C4-2B (cell line): Measurements from ENCODE around the gene CCDC127.

Source experiments
- H3K27ac ChIP-seq: fragments of 450-650 bp; 2 replicates; pipeline ENCODE4 v1.5.1; 2017
- ZFX ChIP-seq: fragments of 450-650 bp; IDR thresholded peaks from 2 replicates; pipeline ENCODE4 v1.6.1; 2017
- TF ChIP-seq, protein P1 (sequence below): fragments of 450-650 bp; conservative IDR thresholded peaks from 2 replicates; pipeline ENCODE4 v1.5.1; 2017; ENCODE audit warnings: mild to moderate bottlenecking

Gene CCDC127

GRCh38 chr5:194102-194501 is 23.9 kb downstream of the CCDC127 start:
- H3K27ac ChIP-seq = no peak overlapping the region
- TF ChIP-seq ZFX = no peak
- TF ChIP-seq, protein P1, sequence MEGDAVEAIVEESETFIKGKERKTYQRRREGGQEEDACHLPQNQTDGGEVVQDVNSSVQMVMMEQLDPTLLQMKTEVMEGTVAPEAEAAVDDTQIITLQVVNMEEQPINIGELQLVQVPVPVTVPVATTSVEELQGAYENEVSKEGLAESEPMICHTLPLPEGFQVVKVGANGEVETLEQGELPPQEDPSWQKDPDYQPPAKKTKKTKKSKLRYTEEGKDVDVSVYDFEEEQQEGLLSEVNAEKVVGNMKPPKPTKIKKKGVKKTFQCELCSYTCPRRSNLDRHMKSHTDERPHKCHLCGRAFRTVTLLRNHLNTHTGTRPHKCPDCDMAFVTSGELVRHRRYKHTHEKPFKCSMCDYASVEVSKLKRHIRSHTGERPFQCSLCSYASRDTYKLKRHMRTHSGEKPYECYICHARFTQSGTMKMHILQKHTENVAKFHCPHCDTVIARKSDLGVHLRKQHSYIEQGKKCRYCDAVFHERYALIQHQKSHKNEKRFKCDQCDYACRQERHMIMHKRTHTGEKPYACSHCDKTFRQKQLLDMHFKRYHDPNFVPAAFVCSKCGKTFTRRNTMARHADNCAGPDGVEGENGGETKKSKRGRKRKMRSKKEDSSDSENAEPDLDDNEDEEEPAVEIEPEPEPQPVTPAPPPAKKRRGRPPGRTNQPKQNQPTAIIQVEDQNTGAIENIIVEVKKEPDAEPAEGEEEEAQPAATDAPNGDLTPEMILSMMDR = no peak

GRCh38 chr5:192970-193831 is 24.8 kb downstream of the CCDC127 start:
- TF ChIP-seq, protein P1 = no peak
- no peak for TF ChIP-seq ZFX
- H3K27ac ChIP-seq = no peak overlapping the region

DNA sequence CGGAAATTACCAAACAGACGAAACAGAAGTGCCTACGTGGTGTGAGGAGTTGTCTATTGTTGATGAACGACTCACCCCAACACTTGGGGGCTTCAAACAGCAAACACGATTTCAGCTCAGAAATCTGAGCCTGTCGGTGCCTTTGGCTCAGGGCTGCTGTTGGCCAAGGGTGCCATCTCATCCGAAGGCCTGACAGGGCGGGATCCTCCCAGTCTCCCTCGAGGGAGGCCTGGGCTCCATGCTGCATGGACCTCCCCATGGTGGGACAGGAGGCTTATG is 25.3 kb downstream of the CCDC127 start:
- TF ChIP-seq ZFX = no peak
- TF ChIP-seq, protein P1 = no peak
- H3K27ac ChIP-seq = no peak overlapping the region

DNA sequence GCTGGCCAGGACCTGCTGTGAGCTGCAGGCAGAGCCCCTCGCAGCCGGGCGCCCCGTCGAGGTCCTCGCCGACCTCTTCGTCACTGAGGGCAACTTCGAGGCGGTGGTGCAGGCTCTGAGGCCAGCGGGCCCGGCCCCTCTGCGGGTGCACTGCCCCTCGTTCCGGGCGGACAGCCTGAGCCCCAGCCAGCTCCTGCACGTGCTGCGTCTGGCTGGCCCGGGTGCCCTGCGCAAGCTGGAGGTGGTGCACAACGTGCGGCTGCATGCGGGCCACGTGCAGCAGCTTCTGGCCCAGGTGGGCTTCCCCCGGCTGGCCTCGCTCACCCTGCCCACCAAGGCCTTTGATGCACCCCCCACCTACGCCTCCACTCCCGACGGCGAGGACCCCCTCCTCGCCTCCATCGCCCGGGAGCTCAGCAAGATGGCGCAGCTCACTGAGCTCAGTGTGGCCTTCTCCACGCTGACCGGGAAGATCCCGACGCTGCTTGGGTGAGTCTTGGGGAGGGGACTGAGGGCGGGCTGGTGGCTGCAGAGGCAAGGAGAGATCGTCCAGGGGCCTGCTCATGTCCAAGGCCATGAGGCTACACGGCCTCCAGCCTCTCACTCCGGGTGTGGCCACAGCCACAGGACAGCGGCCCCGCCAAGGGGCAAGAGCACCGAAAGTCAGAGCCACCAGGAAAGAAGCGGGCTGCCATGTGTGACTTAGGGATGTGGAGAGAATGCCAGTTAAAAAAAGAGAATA is 25.8 kb downstream of the CCDC127 start:
- H3K27ac ChIP-seq = peak overlapping the region; percentile 62
- TF ChIP-seq, protein P1 = no peak
- no peak for TF ChIP-seq ZFX

DNA sequence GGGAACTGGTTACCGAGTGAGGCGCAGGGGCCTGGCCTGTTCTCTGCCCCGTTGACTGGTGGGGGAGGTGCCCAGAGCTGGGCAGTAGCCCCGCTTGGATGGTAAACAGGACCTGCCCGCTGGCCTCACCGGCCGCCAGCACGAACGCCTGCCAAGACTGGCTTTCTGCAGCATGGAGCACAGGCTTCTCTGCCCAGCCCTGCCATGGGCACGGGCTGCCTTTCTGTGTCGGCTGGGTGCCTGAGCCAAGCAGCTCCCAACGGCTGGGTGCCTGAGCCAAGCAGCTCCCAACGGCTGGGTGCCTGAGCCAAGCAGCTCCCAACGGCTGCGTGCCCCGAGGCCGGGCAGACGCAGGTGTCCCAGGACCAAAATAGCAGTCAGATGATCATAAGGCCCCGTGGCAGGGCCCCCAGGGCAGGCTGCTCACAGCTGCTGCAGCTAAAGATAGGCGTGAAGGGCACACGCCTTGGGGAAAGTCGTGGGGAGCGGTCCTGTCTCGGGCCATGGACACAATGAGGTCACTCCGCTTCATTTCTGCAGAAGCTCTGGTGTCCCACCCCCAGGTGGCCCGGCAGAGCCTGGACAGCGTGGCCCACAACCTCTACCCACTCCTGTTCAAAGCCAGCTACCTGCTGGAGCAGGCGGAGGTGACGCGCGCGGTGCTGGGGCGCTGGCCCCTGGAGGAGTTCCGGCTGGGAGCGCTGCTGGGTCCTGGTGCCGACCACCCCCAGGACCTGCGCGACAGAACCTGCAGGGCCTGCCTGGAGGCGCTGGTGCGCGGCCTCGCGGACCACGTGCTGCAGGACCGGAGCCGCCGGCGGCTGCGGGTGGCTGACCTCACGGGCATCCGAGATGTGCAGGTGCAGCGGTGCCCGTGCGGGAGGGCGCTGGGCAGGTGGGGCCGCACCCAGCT is 26.7 kb downstream of the CCDC127 start, which contains the start of gene LRRC14B:
LRRC14B (plus strand) TSS at position 460 of the 913 bp plus-strand sequence; CDS start at position 504, 44 bp downstream.
- peak within 1 kb of the TSS; percentile 62 for H3K27ac ChIP-seq
- TF ChIP-seq, protein P1 = no peak
- no peak for TF ChIP-seq ZFX

- no peak for TF ChIP-seq ZFX
- TF ChIP-seq, protein P1 = no peak
- peak overlapping the region; percentile 62 for H3K27ac ChIP-seq
These were observed 27.5 kb downstream of the CCDC127 start for GRCh38 chr5:190366-191035.
